Posterior cingulate gyrus (tissue), 11 donors: Measurements from ENCODE around the gene BRAT1.
A peak's percentile ranks its signal among the peaks of the same experiment; 100 is the strongest.
"Not testable (repeated sequence)": the region's sequence is repeated elsewhere in the genome, so short reads cannot be mapped to it uniquely, and the experiment has no call there.

Experiments
- DNase-seq, 10 donors: peaks; one replicate each; pipeline versions ENCODE4 v3.0.0 to v3.0.0-alpha.2; 2020 to 2021; ENCODE audit warnings: mixed read lengths in 3 of 10
- intact Hi-C: fragments of 100-400 bp; cut with DNase I; formaldehyde crosslinking; loops from one replicate; pipeline ENCODE4 v1.15.1; 2023

Gene BRAT1

GRCh38 chr7:2555121-2556052 lies at the start of gene BRAT1:
Gene BRAT1, minus strand, starts transcription at chr7:2555524. Its CDS starts 1,093 bp downstream, at chr7:2554431.
- intact Hi-C loops: loop anchor here (5.0 kb wide), 2 partner anchors 77 to 78 kb away; partner anchors contain the start of genes GRIFIN and TTYH3
- peak; percentile 93 to 99 (median 96) for DNase-seq

- peak in 1 of 10 donors; percentile 74 for DNase-seq
- intact Hi-C loops: no loop called here
Measured at GRCh38 chr7:2604608-2605174, 49.4 kb upstream of the BRAT1 start.

GRCh38 chr7:2603044-2603965 lies 48.0 kb upstream of the BRAT1 start:
- intact Hi-C loops: no loop called here
- DNase-seq: peak in 1 of 10 donors; percentile 83

- DNase-seq: no peak
- intact Hi-C loops: no loop called here
Measured at GRCh38 chr7:2602406-2603043, 47.2 kb upstream of the BRAT1 start.

- intact Hi-C loops: no loop called here
Measured at GRCh38 chr7:2601907-2602306, 46.6 kb upstream of the BRAT1 start.

GRCh38 chr7:2601065-2601464 lies 45.7 kb upstream of the BRAT1 start:
- peak in 1 of 10 donors; percentile 78 for DNase-seq
- intact Hi-C loops: no loop called here

More at GRCh38 chr7:2601907-2602306, 46.6 kb upstream of the BRAT1 start:
- no peak for DNase-seq

- peak in 1 of 10 donors; percentile 80 for DNase-seq
- intact Hi-C loops: no loop called here
Measured at GRCh38 chr7:2598154-2598823, 43.0 kb upstream of the BRAT1 start.

- intact Hi-C loops: no loop called here
- DNase-seq: peak in 1 of 10 donors; percentile 73
Measured at GRCh38 chr7:2597273-2597640, 41.9 kb upstream of the BRAT1 start.

- peak in 1 of 10 donors; percentile 65 for DNase-seq
- intact Hi-C loops: no loop called here
Measured at GRCh38 chr7:2596464-2597272, 41.3 kb upstream of the BRAT1 start.

GRCh38 chr7:2595258-2595860 lies 40.0 kb upstream of the BRAT1 start:
- intact Hi-C loops: no loop called here
- peak in 1 of 10 donors; percentile 75 for DNase-seq

- intact Hi-C loops: no loop called here
- no peak for DNase-seq
Measured at GRCh38 chr7:2594599-2594998, 39.3 kb upstream of the BRAT1 start.

GRCh38 chr7:2593036-2593727 lies 37.9 kb upstream of the BRAT1 start:
- intact Hi-C loops: no loop called here
- peak in 1 of 10 donors; percentile 85 for DNase-seq

GRCh38 chr7:2592375-2592865 lies 37.1 kb upstream of the BRAT1 start:
- intact Hi-C loops: no loop called here
- DNase-seq: peak in 1 of 10 donors; percentile 76

- intact Hi-C loops: not testable (repeated sequence)
- DNase-seq: peak in 2 of 10 donors; percentile 43 to 69
Measured at GRCh38 chr7:2589941-2590340, 34.6 kb upstream of the BRAT1 start.

- intact Hi-C loops: no loop called here
Measured at GRCh38 chr7:2589341-2589740, 34.0 kb upstream of the BRAT1 start.

GRCh38 chr7:2587778-2588177 lies 32.5 kb upstream of the BRAT1 start:
- intact Hi-C loops: no loop called here
- DNase-seq: peak in 1 of 10 donors; percentile 42

More at GRCh38 chr7:2589341-2589740, 34.0 kb upstream of the BRAT1 start:
- DNase-seq: peak in 1 of 10 donors; percentile 43

- intact Hi-C loops: no loop called here
- DNase-seq: peak in 1 of 10 donors; percentile 33
Measured at GRCh38 chr7:2587134-2587533, 31.8 kb upstream of the BRAT1 start.
